Measurements from ENCODE around the gene DDX28. TPM values are rescaled to one million over a fixed set of nuclear protein-coding genes. Genes with fewer than 3 reads are reported as not detected.
A peak's percentile ranks its signal among the peaks of the same experiment; 100 is the strongest.

The DDX28 gene
- total and polyA plus RNA-seq, 10 of the 15 experiments (the other 5 are each of a cell fraction or from before 2014, with no cell fraction given) = 3.6 to 40.4 (median 20.0) TPM

DNA sequence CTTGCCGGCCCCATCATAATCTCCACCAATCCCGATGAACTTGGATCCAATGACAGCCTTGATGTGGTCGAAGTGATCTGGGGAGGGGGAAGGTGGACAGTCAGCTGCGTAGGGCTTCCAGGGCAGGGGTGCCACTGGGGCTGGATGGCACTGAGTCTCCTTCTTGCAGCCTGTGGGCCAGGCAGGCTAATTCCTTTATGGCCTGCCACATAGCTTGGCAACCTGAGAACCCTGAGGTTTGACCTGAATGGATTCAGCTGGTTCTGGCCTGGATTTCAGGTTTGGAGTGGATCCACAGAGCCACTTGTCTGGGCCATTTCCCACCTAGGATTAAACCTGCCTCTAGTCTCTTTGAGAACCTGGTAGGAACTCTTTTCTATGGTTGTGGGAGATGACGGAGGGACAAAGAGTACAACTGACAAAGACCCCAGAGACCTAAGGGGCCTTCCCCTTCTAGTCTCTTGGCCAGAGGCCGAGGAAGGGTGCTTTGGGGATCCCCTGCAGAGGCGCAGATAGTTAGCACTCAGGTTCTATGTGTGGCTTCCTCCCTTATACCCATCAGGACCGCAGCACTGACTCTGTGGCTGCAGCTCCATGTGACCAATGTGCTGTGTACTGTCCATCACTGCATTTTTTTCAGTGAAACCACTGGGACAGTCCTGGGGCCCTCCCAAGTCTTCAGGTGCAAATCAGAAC, 33.6 kb downstream of the DDX28 start (continued):
- TF ChIP-seq, protein P1, sequence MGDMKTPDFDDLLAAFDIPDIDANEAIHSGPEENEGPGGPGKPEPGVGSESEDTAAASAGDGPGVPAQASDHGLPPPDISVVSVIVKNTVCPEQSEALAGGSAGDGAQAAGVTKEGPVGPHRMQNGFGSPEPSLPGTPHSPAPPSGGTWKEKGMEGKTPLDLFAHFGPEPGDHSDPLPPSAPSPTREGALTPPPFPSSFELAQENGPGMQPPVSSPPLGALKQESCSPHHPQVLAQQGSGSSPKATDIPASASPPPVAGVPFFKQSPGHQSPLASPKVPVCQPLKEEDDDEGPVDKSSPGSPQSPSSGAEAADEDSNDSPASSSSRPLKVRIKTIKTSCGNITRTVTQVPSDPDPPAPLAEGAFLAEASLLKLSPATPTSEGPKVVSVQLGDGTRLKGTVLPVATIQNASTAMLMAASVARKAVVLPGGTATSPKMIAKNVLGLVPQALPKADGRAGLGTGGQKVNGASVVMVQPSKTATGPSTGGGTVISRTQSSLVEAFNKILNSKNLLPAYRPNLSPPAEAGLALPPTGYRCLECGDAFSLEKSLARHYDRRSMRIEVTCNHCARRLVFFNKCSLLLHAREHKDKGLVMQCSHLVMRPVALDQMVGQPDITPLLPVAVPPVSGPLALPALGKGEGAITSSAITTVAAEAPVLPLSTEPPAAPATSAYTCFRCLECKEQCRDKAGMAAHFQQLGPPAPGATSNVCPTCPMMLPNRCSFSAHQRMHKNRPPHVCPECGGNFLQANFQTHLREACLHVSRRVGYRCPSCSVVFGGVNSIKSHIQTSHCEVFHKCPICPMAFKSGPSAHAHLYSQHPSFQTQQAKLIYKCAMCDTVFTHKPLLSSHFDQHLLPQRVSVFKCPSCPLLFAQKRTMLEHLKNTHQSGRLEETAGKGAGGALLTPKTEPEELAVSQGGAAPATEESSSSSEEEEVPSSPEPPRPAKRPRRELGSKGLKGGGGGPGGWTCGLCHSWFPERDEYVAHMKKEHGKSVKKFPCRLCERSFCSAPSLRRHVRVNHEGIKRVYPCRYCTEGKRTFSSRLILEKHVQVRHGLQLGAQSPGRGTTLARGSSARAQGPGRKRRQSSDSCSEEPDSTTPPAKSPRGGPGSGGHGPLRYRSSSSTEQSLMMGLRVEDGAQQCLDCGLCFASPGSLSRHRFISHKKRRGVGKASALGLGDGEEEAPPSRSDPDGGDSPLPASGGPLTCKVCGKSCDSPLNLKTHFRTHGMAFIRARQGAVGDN (IDR thresholded peaks at IDR 0.05) = no peak
- TF ChIP-seq CREB1 (IDR thresholded peaks at IDR 0.05; ENCODE audit: low read depth) = peak; percentile 17; the same call in 1 of the 2 replicates
- no peak for TF ChIP-seq HDGF (IDR thresholded peaks at IDR 0.05)
- TF ChIP-seq, protein P2, sequence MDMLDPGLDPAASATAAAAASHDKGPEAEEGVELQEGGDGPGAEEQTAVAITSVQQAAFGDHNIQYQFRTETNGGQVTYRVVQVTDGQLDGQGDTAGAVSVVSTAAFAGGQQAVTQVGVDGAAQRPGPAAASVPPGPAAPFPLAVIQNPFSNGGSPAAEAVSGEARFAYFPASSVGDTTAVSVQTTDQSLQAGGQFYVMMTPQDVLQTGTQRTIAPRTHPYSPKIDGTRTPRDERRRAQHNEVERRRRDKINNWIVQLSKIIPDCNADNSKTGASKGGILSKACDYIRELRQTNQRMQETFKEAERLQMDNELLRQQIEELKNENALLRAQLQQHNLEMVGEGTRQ (IDR thresholded peaks at IDR 0.05; ENCODE audit: borderline replicate concordance, low read depth, low read length) = peak; percentile 63
- TF ChIP-seq TCF7 (IDR thresholded peaks at IDR 0.05; ENCODE audit: borderline replicate concordance) = no peak
- TF ChIP-seq GATAD2B (conservative IDR thresholded peaks at IDR 0.05; ENCODE audit: low read depth) = no peak
- TF ChIP-seq NBN (IDR thresholded peaks at IDR 0.05) = peak; percentile 50; the same call in 1 of the 2 replicates
- TF ChIP-seq, protein P3, sequence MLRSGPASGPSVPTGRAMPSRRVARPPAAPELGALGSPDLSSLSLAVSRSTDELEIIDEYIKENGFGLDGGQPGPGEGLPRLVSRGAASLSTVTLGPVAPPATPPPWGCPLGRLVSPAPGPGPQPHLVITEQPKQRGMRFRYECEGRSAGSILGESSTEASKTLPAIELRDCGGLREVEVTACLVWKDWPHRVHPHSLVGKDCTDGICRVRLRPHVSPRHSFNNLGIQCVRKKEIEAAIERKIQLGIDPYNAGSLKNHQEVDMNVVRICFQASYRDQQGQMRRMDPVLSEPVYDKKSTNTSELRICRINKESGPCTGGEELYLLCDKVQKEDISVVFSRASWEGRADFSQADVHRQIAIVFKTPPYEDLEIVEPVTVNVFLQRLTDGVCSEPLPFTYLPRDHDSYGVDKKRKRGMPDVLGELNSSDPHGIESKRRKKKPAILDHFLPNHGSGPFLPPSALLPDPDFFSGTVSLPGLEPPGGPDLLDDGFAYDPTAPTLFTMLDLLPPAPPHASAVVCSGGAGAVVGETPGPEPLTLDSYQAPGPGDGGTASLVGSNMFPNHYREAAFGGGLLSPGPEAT (IDR thresholded peaks at IDR 0.05; ENCODE audit: low read depth) = peak; percentile 46; the same call in 1 of the 2 replicates
- TF ChIP-seq, protein P4, sequence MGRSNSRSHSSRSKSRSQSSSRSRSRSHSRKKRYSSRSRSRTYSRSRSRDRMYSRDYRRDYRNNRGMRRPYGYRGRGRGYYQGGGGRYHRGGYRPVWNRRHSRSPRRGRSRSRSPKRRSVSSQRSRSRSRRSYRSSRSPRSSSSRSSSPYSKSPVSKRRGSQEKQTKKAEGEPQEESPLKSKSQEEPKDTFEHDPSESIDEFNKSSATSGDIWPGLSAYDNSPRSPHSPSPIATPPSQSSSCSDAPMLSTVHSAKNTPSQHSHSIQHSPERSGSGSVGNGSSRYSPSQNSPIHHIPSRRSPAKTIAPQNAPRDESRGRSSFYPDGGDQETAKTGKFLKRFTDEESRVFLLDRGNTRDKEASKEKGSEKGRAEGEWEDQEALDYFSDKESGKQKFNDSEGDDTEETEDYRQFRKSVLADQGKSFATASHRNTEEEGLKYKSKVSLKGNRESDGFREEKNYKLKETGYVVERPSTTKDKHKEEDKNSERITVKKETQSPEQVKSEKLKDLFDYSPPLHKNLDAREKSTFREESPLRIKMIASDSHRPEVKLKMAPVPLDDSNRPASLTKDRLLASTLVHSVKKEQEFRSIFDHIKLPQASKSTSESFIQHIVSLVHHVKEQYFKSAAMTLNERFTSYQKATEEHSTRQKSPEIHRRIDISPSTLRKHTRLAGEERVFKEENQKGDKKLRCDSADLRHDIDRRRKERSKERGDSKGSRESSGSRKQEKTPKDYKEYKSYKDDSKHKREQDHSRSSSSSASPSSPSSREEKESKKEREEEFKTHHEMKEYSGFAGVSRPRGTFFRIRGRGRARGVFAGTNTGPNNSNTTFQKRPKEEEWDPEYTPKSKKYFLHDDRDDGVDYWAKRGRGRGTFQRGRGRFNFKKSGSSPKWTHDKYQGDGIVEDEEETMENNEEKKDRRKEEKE (IDR thresholded peaks at IDR 0.05) = no peak
- TF ChIP-seq RUNX3 (IDR thresholded peaks at IDR 0.05; ENCODE audit: low read length) = peak; percentile 78
- TF ChIP-seq, protein P5, sequence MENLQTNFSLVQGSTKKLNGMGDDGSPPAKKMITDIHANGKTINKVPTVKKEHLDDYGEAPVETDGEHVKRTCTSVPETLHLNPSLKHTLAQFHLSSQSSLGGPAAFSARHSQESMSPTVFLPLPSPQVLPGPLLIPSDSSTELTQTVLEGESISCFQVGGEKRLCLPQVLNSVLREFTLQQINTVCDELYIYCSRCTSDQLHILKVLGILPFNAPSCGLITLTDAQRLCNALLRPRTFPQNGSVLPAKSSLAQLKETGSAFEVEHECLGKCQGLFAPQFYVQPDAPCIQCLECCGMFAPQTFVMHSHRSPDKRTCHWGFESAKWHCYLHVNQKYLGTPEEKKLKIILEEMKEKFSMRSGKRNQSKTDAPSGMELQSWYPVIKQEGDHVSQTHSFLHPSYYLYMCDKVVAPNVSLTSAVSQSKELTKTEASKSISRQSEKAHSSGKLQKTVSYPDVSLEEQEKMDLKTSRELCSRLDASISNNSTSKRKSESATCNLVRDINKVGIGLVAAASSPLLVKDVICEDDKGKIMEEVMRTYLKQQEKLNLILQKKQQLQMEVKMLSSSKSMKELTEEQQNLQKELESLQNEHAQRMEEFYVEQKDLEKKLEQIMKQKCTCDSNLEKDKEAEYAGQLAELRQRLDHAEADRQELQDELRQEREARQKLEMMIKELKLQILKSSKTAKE (IDR thresholded peaks at IDR 0.05; ENCODE audit: low read depth, poor library complexity, severe bottlenecking) = peak; percentile 23
- peak; percentile 63 for TF ChIP-seq RELA (IDR thresholded peaks at IDR 0.05; ENCODE audit: borderline replicate concordance, partially characterized antibody)
- 0 out of 2 replicates have a peak, but pooled peaks have one; percentile 26 for TF ChIP-seq PAX5 (IDR thresholded peaks at IDR 0.05; ENCODE audit: borderline replicate concordance, low read depth, low read length)
- no peak for TF ChIP-seq FOXM1 (IDR thresholded peaks at IDR 0.05; ENCODE audit: low read depth, low read length)
- TF ChIP-seq NRF1 (conservative IDR thresholded peaks at IDR 0.05; ENCODE audit: low read depth, low read length) = no peak
- no peak for TF ChIP-seq CHD2 (IDR thresholded peaks at IDR 0.05; ENCODE audit: borderline replicate concordance, low read depth, low read length)
- TF ChIP-seq IKZF2 (IDR thresholded peaks at IDR 0.05) = peak in 1 of 2 experiments; percentile 23; a peak in 2 of 4 replicates
- no peak for TF ChIP-seq CBX5 (IDR thresholded peaks at IDR 0.05; ENCODE audit: low read depth)

Measured in GM12878 (cell line).